MCF 10A (cell line): Measurements from ENCODE around the gene RRN3. TPM values are rescaled to one million over a fixed set of nuclear protein-coding genes. Genes with fewer than 3 reads are reported as not detected.
A peak's percentile ranks its signal among the peaks of the same experiment; 100 is the strongest.
"Not testable (repeated sequence)": the region's sequence is repeated elsewhere in the genome, so short reads cannot be mapped to it uniquely, and the experiment has no call there.

ENCODE experiments used
- BruUV-seq: library from RNA; stranded (reverse); fragments of 400-500 nt; replicated peaks from 2 replicates; lab custom pipeline; 2021; lab: Mats Ljungman, UMichigan
- CTCF ChIA-PET: fragments of 300-600 bp; sonication (Branson Sonifier 250); formaldehyde crosslinking; extraction: SDS; loops from one replicate; lab custom pipeline; 2021; ENCODE audit warnings: antibody characterized with exemption, inconsistent platforms; lab: Yijun Ruan, JAX
- POLR2A ChIA-PET: fragments of 300-600, 350-650 bp; sonication (Branson Sonifier 250); formaldehyde crosslinking; extraction: SDS; loops from one replicate; lab custom pipeline; 2020; ENCODE audit warnings: antibody characterized with exemption, inconsistent platforms; lab: Yijun Ruan, JAX
- DNase-seq: peaks from one replicate; pipeline ENCODE4 v3.0.0-alpha.2; 2018; ENCODE audit not compliant: unreplicated experiment
- H3K27ac Mint-ChIP-seq: one replicate; pipeline ENCODE4 v1.8.0; 2022; ENCODE audit warnings: mild to moderate bottlenecking, low read depth, mixed read lengths; ENCODE audit not compliant: unreplicated experiment
- H3K27me3 Mint-ChIP-seq: one replicate; pipeline ENCODE4 v1.8.0; 2022; ENCODE audit warnings: mixed read lengths; ENCODE audit not compliant: insufficient read depth, unreplicated experiment
- H3K36me3 Mint-ChIP-seq: one replicate; pipeline ENCODE4 v1.8.0; 2022; ENCODE audit warnings: mild to moderate bottlenecking, moderate library complexity, mixed read lengths; ENCODE audit not compliant: insufficient read depth, unreplicated experiment
- H3K4me1 Mint-ChIP-seq: one replicate; pipeline ENCODE4 v1.8.0; 2022; ENCODE audit warnings: mixed read lengths; ENCODE audit not compliant: insufficient read depth, unreplicated experiment
- H3K4me3 Mint-ChIP-seq: one replicate; pipeline ENCODE4 v1.8.0; 2022; ENCODE audit warnings: mild to moderate bottlenecking, moderate library complexity, mixed read lengths; ENCODE audit not compliant: unreplicated experiment
- H3K9me3 Mint-ChIP-seq: one replicate; pipeline ENCODE4 v1.8.0; 2022; ENCODE audit warnings: mixed read lengths; ENCODE audit not compliant: unreplicated experiment
- intact Hi-C: fragments of 100-400 bp; cut with micrococcal nuclease; formaldehyde crosslinking; loops from 2 replicates; pipeline ENCODE4 v1.14.1; 2022
- microRNA-seq: library from miRNA; unstranded; fragments of <30 nt; microRNA quantifications from one replicate; pipeline ENCODE4 v1.2.0, GENCODE V29; 2022
- total RNA-seq: library from RNA; stranded (reverse); gene quantifications from 2 replicates; pipeline ENCODE4 v1.2.3, GENCODE V29; 2022

RRN3 gene
- total RNA-seq, 1 experiment from 2014 or later: 38.8 TPM

GRCh38 chr16:15016951-15017580 lies 77.0 kb downstream of the RRN3 start:
- DNase-seq, CTCF ChIA-PET, H3K27me3 Mint-ChIP-seq, intact Hi-C loops, H3K27ac Mint-ChIP-seq, POLR2A ChIA-PET, H3K4me1 Mint-ChIP-seq, H3K4me3 Mint-ChIP-seq, H3K9me3 Mint-ChIP-seq: not testable (repeated sequence)
- H3K36me3 Mint-ChIP-seq: peaks cover 97% of the 10 kb centered on the region
- TSS peak; percentile 4 for BruUV-seq

DNA sequence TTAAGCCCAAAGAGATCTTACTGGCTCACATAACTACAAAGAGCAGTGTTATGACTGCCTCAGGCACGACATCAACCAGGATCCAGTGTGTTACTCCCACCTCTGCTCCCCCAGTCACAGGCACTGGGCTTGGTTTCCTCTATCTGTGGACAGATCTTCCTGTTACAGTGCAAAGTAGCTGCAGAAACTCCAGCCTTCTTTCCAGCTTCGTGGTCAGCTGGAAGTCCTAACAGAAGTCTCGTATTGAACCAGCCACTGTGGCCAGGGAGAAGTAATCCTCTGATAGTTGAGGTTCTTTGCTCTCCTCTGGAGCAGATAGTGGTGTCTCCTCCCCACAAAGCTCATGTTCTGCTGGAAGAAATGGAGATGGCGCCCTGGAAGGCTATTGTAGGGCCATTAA lies 77.7 kb downstream of the RRN3 start:
- H3K27ac Mint-ChIP-seq, H3K9me3 Mint-ChIP-seq, H3K27me3 Mint-ChIP-seq, POLR2A ChIA-PET, H3K4me3 Mint-ChIP-seq, H3K4me1 Mint-ChIP-seq, CTCF ChIA-PET, DNase-seq, intact Hi-C loops, BruUV-seq: not testable (repeated sequence)
- peaks cover 97% of the 10 kb centered on the region for H3K36me3 Mint-ChIP-seq

GRCh38 chr16:15015671-15016070 lies 78.4 kb downstream of the RRN3 start:
- BruUV-seq, CTCF ChIA-PET, H3K9me3 Mint-ChIP-seq, DNase-seq, H3K27ac Mint-ChIP-seq, H3K4me3 Mint-ChIP-seq, H3K27me3 Mint-ChIP-seq, POLR2A ChIA-PET, intact Hi-C loops, H3K4me1 Mint-ChIP-seq: not testable (repeated sequence)
- peaks cover 97% of the 10 kb centered on the region for H3K36me3 Mint-ChIP-seq

GRCh38 chr16:15012941-15013340 lies 81.1 kb downstream of the RRN3 start:
- DNase-seq, intact Hi-C loops, BruUV-seq, H3K4me3 Mint-ChIP-seq, H3K9me3 Mint-ChIP-seq, H3K4me1 Mint-ChIP-seq, H3K27me3 Mint-ChIP-seq, POLR2A ChIA-PET, H3K27ac Mint-ChIP-seq: not testable (repeated sequence)
- CTCF ChIA-PET: interaction anchor here (0.9 kb wide), 1 partner anchor 20 kb away, joined by 5 read pairs; no protein-coding TSS in a partner anchor
- peaks cover 97% of the 10 kb centered on the region for H3K36me3 Mint-ChIP-seq

Small RNA genes within 50 kb of the gene (microRNA-seq; reads per million reads assigned to microRNA genes)
- gene MIR1972-1 (not detected), gene MIR6511B2 (not detected)

Other genes starting within 250 kb of the RRN3 start
- gene NPIPA1, start 156.8 kb downstream of the RRN3 start, total RNA-seq: 212 and 215 TPM in 2 replicates
- gene PDXDC1, start 119.2 kb downstream of the RRN3 start, total RNA-seq: 70.7 and 97.1 TPM in 2 replicates
- gene NTAN1, start 38.2 kb downstream of the RRN3 start, total RNA-seq: 18.9 and 20.6 TPM in 2 replicates